Measurements from ENCODE around the gene LNX1. TPM values are rescaled to one million over a fixed set of nuclear protein-coding genes. Genes with fewer than 3 reads are reported as not detected.

Gene LNX1
- polyA plus RNA-seq, 1 experiment, result 0.29 TPM

DNA sequence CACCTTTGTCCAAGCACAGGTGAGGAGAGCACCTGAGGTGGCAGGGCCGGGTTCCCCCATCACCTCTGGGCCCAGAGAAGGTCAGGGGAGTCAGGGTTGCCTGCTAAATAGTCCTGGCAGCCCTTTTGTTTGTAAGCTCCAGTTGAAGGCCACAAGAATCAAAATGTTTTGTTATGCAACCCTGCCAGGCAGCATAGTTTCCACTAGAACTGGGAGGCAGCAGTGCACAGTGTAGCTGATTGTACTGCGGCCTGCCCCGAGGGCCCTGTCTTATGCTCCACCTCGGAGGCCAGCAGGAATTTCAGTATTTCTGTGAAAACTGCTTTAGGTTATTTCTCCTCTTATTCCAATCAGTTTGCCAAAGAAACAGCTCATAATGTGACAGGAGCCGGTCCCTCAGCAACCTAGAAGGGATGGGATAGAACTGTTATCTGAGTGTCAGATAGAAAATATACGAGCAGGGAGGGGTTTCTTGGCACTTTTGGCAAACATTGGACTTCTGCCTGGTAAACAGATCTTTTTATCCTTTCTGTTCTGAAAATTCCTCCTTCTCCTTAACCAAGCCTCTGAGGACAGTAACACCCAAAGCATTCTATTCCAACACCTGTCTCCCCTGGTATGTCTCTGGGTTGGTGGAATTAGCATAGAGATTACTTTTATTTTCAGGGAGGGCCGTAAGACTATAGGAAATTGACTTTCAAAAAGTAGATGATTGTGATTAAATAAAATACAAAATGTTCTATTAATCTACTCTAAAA is 93.6 kb downstream of the LNX1 start:
- H3K36me3 ChIP-seq (ENCODE audit: control insufficient read depth, insufficient read depth, low read length), result no peaks in the 10 kb centered on the region
- peak; percentile 54 for TF ChIP-seq CTCF (IDR thresholded peaks at IDR 0.05; ENCODE audit: insufficient read depth, low read depth, low read length)
- H3K4me3 ChIP-seq (ENCODE audit: low read depth, low read length), result no peak overlapping the region
- no peaks in the 10 kb centered on the region for H3K27me3 ChIP-seq (ENCODE audit: control insufficient read depth, insufficient read depth, low read length)
- DNase-seq (ENCODE audit: low read depth), result peak; percentile 64
- ChIA-PET POLR2A (no interaction called here), CTCF (interaction anchor here (1.1 to 1.2 kb wide), 2 partner anchors 8 to 402 kb away, joined by 3 read pairs; no protein-coding TSS in a partner anchor)

- ChIA-PET CTCF (interaction anchor here (1.4 to 1.5 kb wide), 2 partner anchors 14 to 162 kb away, joined by 3 to 4 read pairs; no protein-coding TSS in a partner anchor), POLR2A (no interaction called here)
- no peak overlapping the region for H3K4me3 ChIP-seq (ENCODE audit: low read depth, low read length)
- DNase-seq (ENCODE audit: low read depth), result no peak
- H3K36me3 ChIP-seq (ENCODE audit: control insufficient read depth, insufficient read depth, low read length), result no peaks in the 10 kb centered on the region
- no peak for TF ChIP-seq CTCF (IDR thresholded peaks at IDR 0.05; ENCODE audit: insufficient read depth, low read depth, low read length)
- H3K27me3 ChIP-seq (ENCODE audit: control insufficient read depth, insufficient read depth, low read length), result no peaks in the 10 kb centered on the region
These were observed 96.4 kb downstream of the LNX1 start for GRCh38 chr4:53494851-53495250.

- peak; percentile 86 for DNase-seq (ENCODE audit: low read depth)
- ChIA-PET POLR2A (interaction anchor here (0.6 kb wide), 2 partner anchors 16 to 114 kb away, joined by 5 to 10 read pairs; no protein-coding TSS in a partner anchor), CTCF (interaction anchor here (0.6 to 1.9 kb wide), 19 partner anchors 10 to 743 kb away, joined by 3 to 10 read pairs (median 4); no protein-coding TSS in a partner anchor)
- peak; percentile 75 for TF ChIP-seq CTCF (IDR thresholded peaks at IDR 0.05; ENCODE audit: insufficient read depth, low read depth, low read length)
- Histone ChIP-seq H3K36me3 (ENCODE audit: control insufficient read depth, insufficient read depth, low read length) (no peaks in the 10 kb centered on the region), H3K27me3 (ENCODE audit: control insufficient read depth, insufficient read depth, low read length) (no peaks in the 10 kb centered on the region), H3K4me3 (ENCODE audit: low read depth, low read length) (no peak overlapping the region)
These were observed 100.2 kb downstream of the LNX1 start for GRCh38 chr4:53490965-53491622.

- Histone ChIP-seq H3K36me3 (ENCODE audit: control insufficient read depth, insufficient read depth, low read length) (no peaks in the 10 kb centered on the region), H3K4me3 (ENCODE audit: low read depth, low read length) (no peak overlapping the region), H3K27me3 (ENCODE audit: control insufficient read depth, insufficient read depth, low read length) (no peaks in the 10 kb centered on the region)
- ChIA-PET CTCF (interaction anchor here (0.6 to 1.9 kb wide), 15 partner anchors 11 to 744 kb away, joined by 3 to 10 read pairs (median 4); no protein-coding TSS in a partner anchor), POLR2A (interaction anchor here (0.6 kb wide), 1 partner anchor 115 kb away, joined by 5 read pairs; no protein-coding TSS in a partner anchor)
- no peak for TF ChIP-seq CTCF (IDR thresholded peaks at IDR 0.05; ENCODE audit: insufficient read depth, low read depth, low read length)
- no peak for DNase-seq (ENCODE audit: low read depth)
These were observed 100.9 kb downstream of the LNX1 start for GRCh38 chr4:53490161-53490956.

Data from BJ (cell line).